ENCODE measurements around the gene TMX1. TPM values are rescaled to one million over a fixed set of nuclear protein-coding genes. Genes with fewer than 3 reads are reported as not detected.

TMX1 gene
- total RNA-seq, 1 donor from 2014 or later, result 56.2 TPM

DNA sequence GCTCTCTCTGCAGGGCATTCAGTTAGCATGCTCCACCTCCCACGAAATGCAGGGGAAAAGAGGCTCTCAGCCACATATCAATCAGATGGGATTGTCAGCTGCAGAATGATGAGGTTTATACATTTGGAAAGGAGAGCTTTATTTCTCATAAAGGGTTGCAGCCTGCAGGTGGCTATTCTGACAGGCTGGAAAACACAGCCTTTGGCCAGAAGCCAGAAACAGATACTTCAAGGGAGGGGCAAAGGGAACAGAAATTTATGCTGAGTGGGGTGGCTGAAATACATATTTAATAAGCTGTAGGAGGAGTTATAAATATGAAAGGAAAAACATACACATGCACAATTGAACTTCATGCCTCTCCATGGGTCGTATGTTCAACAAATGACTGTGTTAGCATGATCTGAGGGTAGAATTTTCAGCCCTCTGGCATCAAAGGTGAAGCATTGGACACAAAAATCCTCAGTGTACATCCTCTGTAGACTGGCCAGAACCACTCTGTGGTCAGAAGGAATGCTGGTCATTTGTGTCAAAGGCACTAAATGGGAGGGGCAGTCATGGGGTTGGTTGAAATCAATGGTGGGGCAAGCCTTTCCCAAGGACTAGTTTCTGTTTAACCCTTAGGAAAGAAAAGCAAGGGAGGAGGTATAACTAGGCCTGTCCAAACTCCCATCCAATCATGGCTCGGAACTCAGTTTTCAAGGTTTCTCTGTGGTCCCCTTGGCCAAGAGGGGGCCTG is 62.4 kb downstream of the TMX1 start:
- peak overlapping the region; percentile 63 for H3K4me3 Mint-ChIP-seq (ENCODE audit: unreplicated experiment)
- no peaks in the 10 kb centered on the region for H3K27me3 ChIP-seq (ENCODE audit: insufficient read depth, low read length)
- H4K20me1 ChIP-seq (ENCODE audit: insufficient read depth, low read length), result no peaks in the 10 kb centered on the region
- peaks cover 20% of the 10 kb centered on the region for H3K4me1 ChIP-seq (ENCODE audit: insufficient read depth, low read length)
- no peaks in the 10 kb centered on the region for H3K9me3 Mint-ChIP-seq (ENCODE audit: unreplicated experiment)
- H3K4me1 Mint-ChIP-seq (ENCODE audit: low read depth, unreplicated experiment), result peaks cover 62% of the 10 kb centered on the region
- H3K27ac Mint-ChIP-seq (ENCODE audit: unreplicated experiment), result peak overlapping the region; percentile 96
- H2AFZ ChIP-seq (ENCODE audit: low read depth, low read length), result no peak overlapping the region
- DNase-seq (ENCODE audit: low read depth) (peak; percentile 36), FAIRE-seq (peak; percentile 5)
- H3K9ac ChIP-seq (ENCODE audit: low read length), result no peak overlapping the region
- TF ChIP-seq, protein P1, sequence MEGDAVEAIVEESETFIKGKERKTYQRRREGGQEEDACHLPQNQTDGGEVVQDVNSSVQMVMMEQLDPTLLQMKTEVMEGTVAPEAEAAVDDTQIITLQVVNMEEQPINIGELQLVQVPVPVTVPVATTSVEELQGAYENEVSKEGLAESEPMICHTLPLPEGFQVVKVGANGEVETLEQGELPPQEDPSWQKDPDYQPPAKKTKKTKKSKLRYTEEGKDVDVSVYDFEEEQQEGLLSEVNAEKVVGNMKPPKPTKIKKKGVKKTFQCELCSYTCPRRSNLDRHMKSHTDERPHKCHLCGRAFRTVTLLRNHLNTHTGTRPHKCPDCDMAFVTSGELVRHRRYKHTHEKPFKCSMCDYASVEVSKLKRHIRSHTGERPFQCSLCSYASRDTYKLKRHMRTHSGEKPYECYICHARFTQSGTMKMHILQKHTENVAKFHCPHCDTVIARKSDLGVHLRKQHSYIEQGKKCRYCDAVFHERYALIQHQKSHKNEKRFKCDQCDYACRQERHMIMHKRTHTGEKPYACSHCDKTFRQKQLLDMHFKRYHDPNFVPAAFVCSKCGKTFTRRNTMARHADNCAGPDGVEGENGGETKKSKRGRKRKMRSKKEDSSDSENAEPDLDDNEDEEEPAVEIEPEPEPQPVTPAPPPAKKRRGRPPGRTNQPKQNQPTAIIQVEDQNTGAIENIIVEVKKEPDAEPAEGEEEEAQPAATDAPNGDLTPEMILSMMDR (IDR thresholded peaks at IDR 0.05; ENCODE audit: insufficient read depth, low read depth, low read length), result no peak
- TF ChIP-seq EZH2 (IDR thresholded peaks at IDR 0.05; ENCODE audit: insufficient read depth, low read length), result no peak
- no peak overlapping the region for H3K4me2 ChIP-seq (ENCODE audit: low read length)
- H3K36me3 ChIP-seq (ENCODE audit: insufficient read depth, low read length), result no peaks in the 10 kb centered on the region
- H3K4me3 ChIP-seq (ENCODE audit: insufficient read depth, low read depth, low read length), result no peak overlapping the region
- peaks cover 6% of the 10 kb centered on the region for H3K36me3 Mint-ChIP-seq (ENCODE audit: low read depth, unreplicated experiment)
- no peaks in the 10 kb centered on the region for H3K79me2 ChIP-seq (ENCODE audit: insufficient read depth, low read length)
- no peak overlapping the region for H3K27ac ChIP-seq (ENCODE audit: low read depth, low read length)
- no peaks in the 10 kb centered on the region for H3K27me3 Mint-ChIP-seq (ENCODE audit: low read depth, unreplicated experiment)
- no peaks in the 10 kb centered on the region for H3K9me3 ChIP-seq (ENCODE audit: insufficient read depth, low read depth, low read length)

DNA sequence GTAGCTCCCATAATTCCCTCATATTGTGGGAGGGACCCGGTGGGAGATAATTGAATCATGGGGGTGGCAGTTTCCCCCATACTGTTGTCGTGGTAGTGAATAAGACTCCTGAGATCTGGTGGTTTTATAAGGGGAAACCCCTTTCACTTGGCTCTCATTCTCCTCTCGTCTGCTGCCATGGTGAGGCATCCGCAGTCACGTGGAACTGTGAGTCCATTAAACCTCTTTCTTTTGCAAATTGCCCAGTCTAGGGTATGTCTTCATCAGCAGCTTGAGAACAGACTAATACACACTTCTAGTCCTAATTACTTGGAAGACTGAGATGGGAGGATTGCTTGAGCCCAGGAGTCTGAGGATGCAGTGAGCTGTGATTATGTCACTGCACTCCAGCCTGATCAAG is 64.4 kb downstream of the TMX1 start:
- Histone ChIP-seq H4K20me1 (ENCODE audit: insufficient read depth, low read length) (no peaks in the 10 kb centered on the region), H3K9me3 (ENCODE audit: insufficient read depth, low read depth, low read length) (no peaks in the 10 kb centered on the region), H3K9ac (ENCODE audit: low read length) (peak overlapping the region; percentile 71), H3K79me2 (ENCODE audit: insufficient read depth, low read length) (no peaks in the 10 kb centered on the region), H3K27me3 (ENCODE audit: insufficient read depth, low read length) (no peaks in the 10 kb centered on the region), H2AFZ (ENCODE audit: low read depth, low read length) (peak overlapping the region; percentile 21), H3K36me3 (ENCODE audit: insufficient read depth, low read length) (no peaks in the 10 kb centered on the region), H3K4me2 (ENCODE audit: low read length) (peak overlapping the region; percentile 69), H3K27ac (ENCODE audit: low read depth, low read length) (peak overlapping the region; percentile 92), H3K4me1 (ENCODE audit: insufficient read depth, low read length) (peaks cover 20% of the 10 kb centered on the region), H3K4me3 (ENCODE audit: insufficient read depth, low read depth, low read length) (no peak overlapping the region)
- Mint-ChIP-seq H3K36me3 (ENCODE audit: low read depth, unreplicated experiment) (peaks cover 4% of the 10 kb centered on the region), H3K4me1 (ENCODE audit: low read depth, unreplicated experiment) (peaks cover 67% of the 10 kb centered on the region), H3K4me3 (ENCODE audit: unreplicated experiment) (peak overlapping the region; percentile 55), H3K27ac (ENCODE audit: unreplicated experiment) (peak overlapping the region; percentile 97), H3K9me3 (ENCODE audit: unreplicated experiment) (no peaks in the 10 kb centered on the region), H3K27me3 (ENCODE audit: low read depth, unreplicated experiment) (no peaks in the 10 kb centered on the region)
- FAIRE-seq (peak; percentile 47), DNase-seq (ENCODE audit: low read depth) (peak; percentile 86)
- TF ChIP-seq, protein P1 (IDR thresholded peaks at IDR 0.05; ENCODE audit: insufficient read depth, low read depth, low read length), result no peak
- no peak for TF ChIP-seq EZH2 (IDR thresholded peaks at IDR 0.05; ENCODE audit: insufficient read depth, low read length)

DNA sequence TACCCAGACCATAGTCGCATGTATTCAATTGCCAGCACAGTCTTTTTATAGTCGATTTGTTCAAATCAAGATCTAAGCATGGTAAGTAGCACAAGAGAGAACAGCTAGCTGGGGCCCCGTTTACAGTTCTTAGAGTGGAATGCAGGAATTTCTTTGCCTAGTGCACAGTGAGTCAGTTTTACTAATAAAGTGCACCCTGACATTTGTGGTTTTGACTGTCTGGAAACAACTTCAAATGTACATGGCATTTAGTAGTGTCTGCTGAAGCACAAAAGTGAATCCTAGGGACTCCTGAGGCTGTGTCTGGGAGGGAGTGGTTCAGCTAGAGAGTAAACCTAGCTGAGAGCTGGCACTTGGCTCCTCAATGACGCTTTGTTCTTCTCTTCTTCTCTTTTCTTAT is 64.9 kb downstream of the TMX1 start:
- Histone ChIP-seq H3K4me3 (ENCODE audit: insufficient read depth, low read depth, low read length) (no peak overlapping the region), H3K4me2 (ENCODE audit: low read length) (peak overlapping the region; percentile 69), H3K9ac (ENCODE audit: low read length) (peak overlapping the region; percentile 71), H3K4me1 (ENCODE audit: insufficient read depth, low read length) (peaks cover 20% of the 10 kb centered on the region), H3K27me3 (ENCODE audit: insufficient read depth, low read length) (no peaks in the 10 kb centered on the region), H3K36me3 (ENCODE audit: insufficient read depth, low read length) (no peaks in the 10 kb centered on the region), H3K9me3 (ENCODE audit: insufficient read depth, low read depth, low read length) (no peaks in the 10 kb centered on the region), H4K20me1 (ENCODE audit: insufficient read depth, low read length) (no peaks in the 10 kb centered on the region), H3K79me2 (ENCODE audit: insufficient read depth, low read length) (no peaks in the 10 kb centered on the region), H3K27ac (ENCODE audit: low read depth, low read length) (peak overlapping the region; percentile 92), H2AFZ (ENCODE audit: low read depth, low read length) (peak overlapping the region; percentile 21)
- H3K4me1 Mint-ChIP-seq (ENCODE audit: low read depth, unreplicated experiment), result peaks cover 69% of the 10 kb centered on the region
- FAIRE-seq (peak; percentile 98), DNase-seq (ENCODE audit: low read depth) (peak; percentile 99)
- peaks cover 4% of the 10 kb centered on the region for H3K36me3 Mint-ChIP-seq (ENCODE audit: low read depth, unreplicated experiment)
- H3K27ac Mint-ChIP-seq (ENCODE audit: unreplicated experiment), result peak overlapping the region; percentile 97
- H3K4me3 Mint-ChIP-seq (ENCODE audit: unreplicated experiment), result peak overlapping the region; percentile 41
- no peaks in the 10 kb centered on the region for H3K9me3 Mint-ChIP-seq (ENCODE audit: unreplicated experiment)
- H3K27me3 Mint-ChIP-seq (ENCODE audit: low read depth, unreplicated experiment), result no peaks in the 10 kb centered on the region
- TF ChIP-seq, protein P1 (IDR thresholded peaks at IDR 0.05; ENCODE audit: insufficient read depth, low read depth, low read length), result no peak
- TF ChIP-seq EZH2 (IDR thresholded peaks at IDR 0.05; ENCODE audit: insufficient read depth, low read length), result no peak
